Measurements from ENCODE around the gene AGMO. TPM values are rescaled to one million over a fixed set of nuclear protein-coding genes. Genes with fewer than 3 reads are reported as not detected.
"Not testable (repeated sequence)": the region's sequence is repeated elsewhere in the genome, so short reads cannot be mapped to it uniquely, and the experiment has no call there.

AGMO gene
- total RNA-seq, 4 donors from 2014 or later: 0.17 to 0.83 (median 0.45) TPM; not detected in 1

GRCh38 chr7:15544050-15544449 is 17.8 kb downstream of the AGMO start:
- no peaks in the 10 kb centered on the region for H3K27me3 ChIP-seq
- no peak overlapping the region for H3K27ac ChIP-seq (replicated peaks in 1 of 4)
- no peak for DNase-seq (ENCODE audit: extremely low spot score)
- intact Hi-C loops (cut with DNase I): no loop called here
- no peak for TF ChIP-seq POLR2A (IDR thresholded peaks at IDR 0.05; ENCODE audit: low read depth)
- TF ChIP-seq EP300 (IDR thresholded peaks at IDR 0.05): no peak
- no peak for TF ChIP-seq POLR2AphosphoS5 (IDR thresholded peaks at IDR 0.05)
- TF ChIP-seq CTCF (IDR thresholded peaks at IDR 0.05): no peak
- H3K4me3 ChIP-seq: no peak overlapping the region
- no peaks in the 10 kb centered on the region for H3K36me3 ChIP-seq
- 94% methylated on average over 2 of the region's 2 CpGs for whole genome bisulfite sequencing
- peaks cover 0 to 8% (median 2%) of the 10 kb centered on the region in 4 donors for H3K9me3 ChIP-seq
- H3K4me1 ChIP-seq: no peaks in the 10 kb centered on the region

- intact Hi-C loops (cut with DNase I): no loop called here
- Histone ChIP-seq H3K27ac (replicated peaks in 1 of 4) (no peak overlapping the region), H3K36me3 (no peaks in the 10 kb centered on the region), H3K4me1 (no peaks in the 10 kb centered on the region), H3K9me3 (peaks cover 0 to 8% (median 2%) of the 10 kb centered on the region in 4 donors), H3K27me3 (no peaks in the 10 kb centered on the region), H3K4me3 (no peak overlapping the region)
- no peak for DNase-seq (ENCODE audit: extremely low spot score)
- TF ChIP-seq EP300 (IDR thresholded peaks at IDR 0.05) (no peak), POLR2A (IDR thresholded peaks at IDR 0.05; ENCODE audit: low read depth) (no peak), CTCF (IDR thresholded peaks at IDR 0.05) (no peak), POLR2AphosphoS5 (IDR thresholded peaks at IDR 0.05) (no peak)
- 84% methylated on average over 1 of the region's 1 CpG for WGBS
These were observed 18.6 kb downstream of the AGMO start for GRCh38 chr7:15543256-15543655.

DNA sequence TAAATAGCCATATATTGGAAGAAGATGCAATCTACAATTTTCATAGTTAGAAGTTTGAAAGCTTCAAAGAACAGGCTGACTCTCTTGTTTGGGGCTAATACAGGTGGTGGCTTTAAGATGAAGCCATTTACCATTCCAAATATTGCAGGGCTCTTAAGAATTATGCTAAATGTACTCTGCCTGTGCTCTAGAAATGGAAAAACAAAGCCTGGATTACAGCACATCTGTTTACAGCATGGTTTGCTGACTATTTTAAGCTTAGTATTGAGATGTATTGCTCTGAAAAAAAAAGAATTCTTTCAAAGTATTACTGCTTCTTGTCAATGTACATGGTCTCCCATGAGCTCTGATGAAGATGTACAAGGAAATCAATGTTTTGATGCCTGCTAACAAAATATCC is 34.2 kb downstream of the AGMO start:
- H3K36me3 ChIP-seq: no peaks in the 10 kb centered on the region
- DNase-seq (ENCODE audit: extremely low spot score): no peak
- H3K4me3 ChIP-seq: no peak overlapping the region
- H3K9me3 ChIP-seq: no peaks in the 10 kb centered on the region
- TF ChIP-seq POLR2A (IDR thresholded peaks at IDR 0.05; ENCODE audit: low read depth): no peak
- TF ChIP-seq CTCF (IDR thresholded peaks at IDR 0.05): no peak
- TF ChIP-seq POLR2AphosphoS5 (IDR thresholded peaks at IDR 0.05): no peak
- no peak for TF ChIP-seq EP300 (IDR thresholded peaks at IDR 0.05)
- intact Hi-C loops (cut with DNase I): no loop called here
- no peaks in the 10 kb centered on the region for H3K4me1 ChIP-seq
- H3K27ac ChIP-seq (replicated peaks in 1 of 4): no peak overlapping the region
- H3K27me3 ChIP-seq: no peaks in the 10 kb centered on the region

DNA sequence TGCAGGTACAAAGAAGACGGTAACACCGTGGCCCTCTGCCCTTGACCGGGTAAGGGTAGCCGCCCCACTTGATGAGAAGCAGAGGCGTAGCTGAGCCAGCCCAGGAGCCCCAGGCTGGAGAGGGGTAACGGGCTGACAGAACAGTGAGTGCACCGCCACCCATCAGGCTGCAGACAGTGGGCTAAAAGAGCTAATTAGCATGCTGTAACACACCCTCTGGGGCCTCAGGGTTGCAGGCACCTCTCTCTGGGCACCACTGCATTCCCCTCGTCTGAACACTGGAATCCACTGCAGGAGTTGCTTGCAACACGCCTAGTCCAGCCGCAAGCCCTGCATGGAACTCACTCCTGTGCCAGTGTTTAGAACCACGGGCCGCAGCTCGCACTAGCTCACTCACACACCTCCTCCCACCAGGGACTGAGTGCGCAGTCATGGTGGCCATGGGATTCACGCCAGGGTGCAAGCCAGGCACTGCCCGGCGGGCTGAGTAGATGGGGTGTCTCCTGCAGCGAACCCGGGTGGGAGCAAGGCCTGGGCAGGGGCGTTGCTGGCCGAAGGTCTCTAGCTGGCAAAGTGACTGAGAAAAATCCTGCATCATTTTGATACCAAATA is 36.1 kb downstream of the AGMO start:
- Histone ChIP-seq H3K27me3 (no peaks in the 10 kb centered on the region), H3K36me3 (no peaks in the 10 kb centered on the region), H3K9me3 (no peaks in the 10 kb centered on the region), H3K4me1 (no peaks in the 10 kb centered on the region), H3K4me3 (no peak overlapping the region), H3K27ac (replicated peaks in 1 of 4) (no peak overlapping the region)
- WGBS: 97% methylated on average over 17 of the region's 21 CpGs
- no peak for TF ChIP-seq POLR2A (IDR thresholded peaks at IDR 0.05; ENCODE audit: low read depth)
- no peak for TF ChIP-seq POLR2AphosphoS5 (IDR thresholded peaks at IDR 0.05)
- TF ChIP-seq CTCF (IDR thresholded peaks at IDR 0.05): no peak
- no peak for TF ChIP-seq EP300 (IDR thresholded peaks at IDR 0.05)
- intact Hi-C loops (cut with DNase I): no loop called here
- DNase-seq (ENCODE audit: extremely low spot score): no peak

- H3K9me3 ChIP-seq: peaks cover 0 to 5% (median 2%) of the 10 kb centered on the region in 4 donors
- no peak for DNase-seq (ENCODE audit: extremely low spot score)
- 90% methylated on average over 1 of the region's 1 CpG for WGBS
- H3K36me3 ChIP-seq: no peaks in the 10 kb centered on the region
- no peaks in the 10 kb centered on the region for H3K27me3 ChIP-seq
- no peak overlapping the region for H3K27ac ChIP-seq (replicated peaks in 1 of 4)
- H3K4me1 ChIP-seq: no peaks in the 10 kb centered on the region
- TF ChIP-seq POLR2A (IDR thresholded peaks at IDR 0.05; ENCODE audit: low read depth) (no peak), POLR2AphosphoS5 (IDR thresholded peaks at IDR 0.05) (no peak), EP300 (IDR thresholded peaks at IDR 0.05) (no peak), CTCF (IDR thresholded peaks at IDR 0.05) (no peak)
- no peak overlapping the region for H3K4me3 ChIP-seq
- intact Hi-C loops (cut with DNase I): no loop called here
These were observed 37.7 kb downstream of the AGMO start for GRCh38 chr7:15524077-15524476.

DNA sequence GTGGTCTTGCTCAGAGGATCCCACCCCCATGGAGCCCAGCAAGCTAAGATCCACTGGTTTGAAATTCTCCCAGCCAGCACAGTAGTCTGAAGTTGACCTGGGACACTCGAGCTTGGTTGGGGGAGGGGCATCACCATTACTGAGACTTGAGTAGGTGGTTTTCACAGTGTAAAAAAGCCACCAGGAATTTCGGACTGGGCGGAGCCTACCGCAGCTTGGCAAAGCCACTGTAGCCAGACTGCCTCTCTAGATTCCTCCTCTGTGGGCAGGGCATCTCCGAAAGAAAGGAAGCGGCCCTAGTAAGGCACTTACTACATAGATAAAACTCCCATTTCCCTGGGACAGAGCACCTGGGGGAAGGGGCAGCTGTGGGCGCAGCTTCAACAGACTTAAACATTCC is 44.0 kb downstream of the AGMO start:
- H3K27me3 ChIP-seq; H3K9me3 ChIP-seq; H3K27ac ChIP-seq (replicated peaks in 1 of 4); intact Hi-C loops (cut with DNase I); DNase-seq (ENCODE audit: extremely low spot score); H3K4me3 ChIP-seq; H3K36me3 ChIP-seq: not testable (repeated sequence)
- H3K4me1 ChIP-seq: peaks cover 0 to 13% (median 12%) of the 10 kb centered on the region in 4 donors
- WGBS: 97% methylated on average over 6 of the region's 7 CpGs
